ENCODE results near the gene TET2.

GRCh38 chr4:105127170-105127445 lies 19.6 kb upstream of the TET2 start:
- no peak for TF ChIP-seq POLR2A (IDR thresholded peaks at IDR 0.05)
- no peak for TF ChIP-seq CTCF (IDR thresholded peaks at IDR 0.05)
